ENCODE results near the gene KIAA1755.

KIAA1755 gene

DNA sequence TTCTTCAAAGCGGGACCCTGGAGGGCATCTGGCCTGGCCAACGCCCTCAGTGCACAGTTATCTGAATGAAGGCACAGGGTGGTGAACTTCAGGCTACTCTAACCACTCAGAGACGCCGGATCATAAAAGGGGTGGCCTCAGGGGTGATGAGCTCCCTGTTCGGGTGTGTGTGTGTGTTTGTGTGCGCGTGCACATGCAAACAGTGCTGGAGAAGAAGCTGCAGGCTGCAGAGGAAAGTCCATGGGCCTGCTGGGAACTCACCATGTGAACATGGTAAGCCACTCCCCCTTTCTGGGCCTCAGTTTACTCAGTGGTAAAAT, 42.0 kb downstream of the KIAA1755 start:
- Histone ChIP-seq H4K20me1 (ENCODE audit: insufficient read depth, low read length, poor library complexity, severe bottlenecking) (no peaks in the 10 kb centered on the region), H2AFZ (ENCODE audit: low read length) (no peak overlapping the region), H3K4me1 (ENCODE audit: insufficient read depth, low read length, poor library complexity, severe bottlenecking) (no peaks in the 10 kb centered on the region), H3K9me3 (ENCODE audit: insufficient read depth, low read depth, low read length) (no peaks in the 10 kb centered on the region), H3F3A (ENCODE audit: low read depth) (no peaks in the 10 kb centered on the region), H3K9ac (ENCODE audit: low read depth, low read length, poor library complexity, severe bottlenecking) (no peak overlapping the region), H3K36me3 (ENCODE audit: insufficient read depth, low read length) (no peaks in the 10 kb centered on the region), H3K4me2 (ENCODE audit: low read depth, low read length, poor library complexity, severe bottlenecking) (no peak overlapping the region), H3K4me3 (ENCODE audit: low read length, poor library complexity, severe bottlenecking) (no peak overlapping the region), H3K27me3 (ENCODE audit: insufficient read depth, low read length, poor library complexity, severe bottlenecking) (no peaks in the 10 kb centered on the region), H3K79me2 (ENCODE audit: insufficient read depth, low read length) (no peaks in the 10 kb centered on the region), H3K9me2 (replicated peaks; ENCODE audit: low read depth, low read length) (no peaks in the 10 kb centered on the region)
- TF ChIP-seq CTCF (conservative IDR thresholded peaks at IDR 0.05; ENCODE audit: low read length) (no peak), EZH2phosphoT487 (IDR thresholded peaks at IDR 0.05; ENCODE audit: borderline replicate concordance) (no peak)

DNA sequence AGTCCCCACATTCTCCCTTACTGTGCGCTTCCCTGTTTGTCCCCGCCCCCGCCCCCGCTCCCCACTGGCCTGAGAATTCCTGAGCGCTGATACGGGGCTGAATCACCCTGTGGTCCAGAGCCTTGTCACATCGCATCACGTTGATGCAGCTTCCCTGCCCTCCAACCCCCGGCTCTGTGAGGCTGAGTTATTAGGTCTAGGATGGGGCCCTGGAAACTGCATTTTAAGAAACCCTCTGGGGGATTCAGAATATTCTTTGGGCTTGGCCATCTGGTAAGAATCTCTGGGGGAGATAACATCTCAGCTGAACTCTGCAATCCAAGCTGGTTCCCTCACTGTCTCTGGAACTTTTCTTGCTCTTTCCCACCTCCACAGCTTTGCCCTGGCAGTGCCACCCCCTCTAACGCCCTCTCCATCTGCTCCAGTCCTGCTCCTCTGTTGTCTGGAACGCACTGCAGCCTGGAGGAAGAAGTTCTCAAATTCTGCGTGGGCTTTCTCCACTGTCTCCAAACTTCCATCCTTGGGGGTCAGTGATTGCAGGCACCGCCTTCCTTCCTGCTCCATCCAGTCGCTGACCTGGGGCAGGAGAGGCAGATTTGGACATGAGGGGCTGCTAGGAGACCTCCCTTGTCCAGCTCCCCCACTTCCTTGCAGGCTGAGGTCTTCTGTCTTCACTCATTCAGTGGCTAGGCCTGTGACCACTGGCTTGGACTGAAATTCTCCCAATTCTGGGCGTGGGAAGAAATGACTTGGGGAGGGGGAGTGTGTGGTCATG, 42.6 kb downstream of the KIAA1755 start:
- Histone ChIP-seq H3K9me2 (replicated peaks; ENCODE audit: low read depth, low read length) (no peaks in the 10 kb centered on the region), H3K79me2 (ENCODE audit: insufficient read depth, low read length) (no peaks in the 10 kb centered on the region), H3K9me3 (ENCODE audit: insufficient read depth, low read depth, low read length) (no peaks in the 10 kb centered on the region), H3K4me1 (ENCODE audit: insufficient read depth, low read length, poor library complexity, severe bottlenecking) (no peaks in the 10 kb centered on the region), H3K36me3 (ENCODE audit: insufficient read depth, low read length) (no peaks in the 10 kb centered on the region), H3K4me2 (ENCODE audit: low read depth, low read length, poor library complexity, severe bottlenecking) (no peak overlapping the region), H2AFZ (ENCODE audit: low read length) (no peak overlapping the region), H3K27me3 (ENCODE audit: insufficient read depth, low read length, poor library complexity, severe bottlenecking) (no peaks in the 10 kb centered on the region), H3F3A (ENCODE audit: low read depth) (no peaks in the 10 kb centered on the region), H4K20me1 (ENCODE audit: insufficient read depth, low read length, poor library complexity, severe bottlenecking) (no peaks in the 10 kb centered on the region), H3K4me3 (ENCODE audit: low read length, poor library complexity, severe bottlenecking) (no peak overlapping the region), H3K9ac (ENCODE audit: low read depth, low read length, poor library complexity, severe bottlenecking) (no peak overlapping the region)
- no peak for TF ChIP-seq CTCF (conservative IDR thresholded peaks at IDR 0.05; ENCODE audit: low read length)
- no peak for TF ChIP-seq EZH2phosphoT487 (IDR thresholded peaks at IDR 0.05; ENCODE audit: borderline replicate concordance)

DNA sequence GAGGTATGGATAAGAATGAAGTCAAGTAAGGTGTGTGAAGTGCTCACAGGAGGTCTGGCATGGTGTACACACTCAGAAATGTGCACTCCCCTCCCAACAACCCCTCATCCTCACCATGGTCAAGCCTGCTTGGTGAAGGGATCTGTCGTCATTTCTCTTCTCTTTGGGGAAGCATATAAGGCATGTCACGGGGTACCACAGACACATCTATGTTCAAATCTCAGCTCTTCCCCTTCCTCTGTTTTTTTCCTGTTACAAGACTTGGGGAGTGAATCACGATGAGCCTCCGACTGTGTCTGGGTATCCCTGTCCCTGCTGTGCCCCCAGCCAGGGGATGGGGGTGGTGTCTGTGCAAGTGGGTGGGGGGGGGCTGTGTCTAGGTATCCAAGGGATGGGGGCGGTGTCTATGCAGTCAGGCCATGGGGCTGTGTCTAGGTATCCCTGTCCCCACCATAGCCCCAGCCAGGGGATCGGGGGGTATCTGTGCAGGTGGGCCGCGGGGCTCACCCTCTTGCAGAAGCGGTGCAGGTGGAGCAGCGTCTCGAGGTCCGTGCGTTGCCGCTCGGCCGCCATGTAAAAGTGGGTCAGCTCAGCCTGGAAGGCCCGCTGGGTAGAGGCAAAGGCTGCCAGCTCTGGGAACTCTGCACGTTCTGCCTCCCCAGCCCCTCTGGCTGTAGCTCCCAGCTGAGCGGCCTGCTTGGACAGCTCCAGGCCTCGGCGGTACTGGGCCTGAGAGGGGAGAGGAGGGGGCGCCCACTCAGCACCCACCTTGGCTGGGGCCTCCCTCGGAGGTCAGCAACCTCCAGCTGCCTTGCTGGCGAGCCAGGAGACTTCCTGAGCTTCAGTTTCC, 43.6 kb downstream of the KIAA1755 start:
- Histone ChIP-seq H3K27me3 (ENCODE audit: insufficient read depth, low read length, poor library complexity, severe bottlenecking) (no peaks in the 10 kb centered on the region), H3K9ac (ENCODE audit: low read depth, low read length, poor library complexity, severe bottlenecking) (no peak overlapping the region), H3K9me3 (ENCODE audit: insufficient read depth, low read depth, low read length) (no peaks in the 10 kb centered on the region), H3K9me2 (replicated peaks; ENCODE audit: low read depth, low read length) (no peaks in the 10 kb centered on the region), H2AFZ (ENCODE audit: low read length) (no peak overlapping the region), H3F3A (ENCODE audit: low read depth) (no peaks in the 10 kb centered on the region), H3K4me1 (ENCODE audit: insufficient read depth, low read length, poor library complexity, severe bottlenecking) (no peaks in the 10 kb centered on the region), H3K36me3 (ENCODE audit: insufficient read depth, low read length) (no peaks in the 10 kb centered on the region), H3K4me3 (ENCODE audit: low read length, poor library complexity, severe bottlenecking) (no peak overlapping the region), H4K20me1 (ENCODE audit: insufficient read depth, low read length, poor library complexity, severe bottlenecking) (no peaks in the 10 kb centered on the region), H3K79me2 (ENCODE audit: insufficient read depth, low read length) (no peaks in the 10 kb centered on the region), H3K4me2 (ENCODE audit: low read depth, low read length, poor library complexity, severe bottlenecking) (no peak overlapping the region)
- TF ChIP-seq CTCF (conservative IDR thresholded peaks at IDR 0.05; ENCODE audit: low read length) (no peak), EZH2phosphoT487 (IDR thresholded peaks at IDR 0.05; ENCODE audit: borderline replicate concordance) (no peak)
